ENCODE data around the gene BACH2. TPM values are rescaled to one million over a fixed set of nuclear protein-coding genes. Genes with fewer than 3 reads are reported as not detected.

BACH2 gene
- total RNA-seq, 8 experiments from 2014 or later: 0.25 to 34.3 (median 19.4) TPM

DNA sequence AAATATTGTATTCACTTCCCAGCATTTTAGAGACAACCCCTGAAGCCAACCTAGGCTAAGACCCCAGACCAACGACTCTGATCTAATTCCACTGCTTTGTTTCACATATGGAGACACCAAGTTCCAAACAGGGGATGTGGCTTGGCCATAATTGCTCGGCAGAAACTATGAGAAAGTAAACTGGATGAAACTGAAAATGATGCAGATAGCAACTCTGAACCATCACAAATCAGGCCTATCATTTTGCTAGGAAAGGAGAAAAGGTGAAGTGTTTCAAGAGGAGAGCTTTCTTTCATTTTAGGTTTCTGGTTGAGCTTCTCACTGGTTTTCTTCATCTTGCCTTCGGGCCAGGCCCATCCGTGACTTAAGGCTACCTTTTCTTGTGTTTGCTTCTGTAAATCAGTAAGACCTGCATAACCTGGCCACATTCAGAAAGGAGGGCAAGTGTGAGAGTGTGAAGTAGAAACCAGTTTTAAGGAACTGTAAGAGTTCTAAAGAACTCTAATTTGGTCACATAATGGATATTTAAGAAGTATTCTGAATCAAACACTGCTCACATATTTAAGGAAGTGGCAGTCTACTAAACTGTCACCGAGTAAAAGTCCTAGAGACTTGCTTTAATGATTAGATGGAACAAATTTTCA is 105.8 kb downstream of the BACH2 start:
- Histone ChIP-seq H3K4me3 (no peak overlapping the region), H3K4me1 (replicated peaks in 1 of 2) (peaks cover 17 to 34% of the 10 kb centered on the region in 2 donors), H3K27ac (no peak overlapping the region)
- ATAC-seq (replicated peaks in 6 of 8): no peak
- 0 to 94% (median 73%) methylated on average over 1 to 5 of the region's 5 CpGs; no CpG with 5 or more reads in 1 of the 10 experiments for WGBS, 10 experiments
- in situ Hi-C loops (cut with MboI; ENCODE audit: low pct_unique_long_range_greater_than_20kb in 2 of 9, low sequenced_read_pairs in 9 of 9, unreplicated experiment in 9 of 9): loop anchor here in 1 of 9 experiments (25.0 kb wide), 1 partner anchor 229 kb away; no protein-coding TSS in a partner anchor

DNA sequence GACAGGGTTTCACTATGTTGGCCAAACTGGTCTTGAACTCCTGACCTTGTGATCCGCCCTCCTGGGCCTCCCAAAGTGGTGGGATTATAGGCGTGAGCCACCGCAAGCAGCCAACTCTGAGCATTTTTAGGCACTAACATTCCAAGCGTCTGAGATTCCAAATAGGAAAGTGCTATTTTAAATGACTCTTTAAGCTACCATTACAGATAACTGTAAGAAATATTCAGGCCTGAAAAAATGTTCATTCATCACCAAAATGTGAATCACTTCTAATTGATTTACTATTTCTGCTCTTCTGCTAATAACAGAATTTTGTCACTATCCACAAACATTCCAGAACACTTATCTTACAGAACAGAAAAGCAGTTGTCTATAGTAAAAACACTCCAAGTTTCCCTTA is 106.5 kb downstream of the BACH2 start:
- Histone ChIP-seq H3K27ac (no peak overlapping the region), H3K4me3 (no peak overlapping the region), H3K4me1 (replicated peaks in 1 of 2) (peaks cover 10 to 27% of the 10 kb centered on the region in 2 donors)
- in situ Hi-C loops (cut with MboI; ENCODE audit: low pct_unique_long_range_greater_than_20kb in 2 of 9, low sequenced_read_pairs in 9 of 9, unreplicated experiment in 9 of 9): loop anchor here in 1 of 9 experiments (25.0 kb wide), 1 partner anchor 228 kb away; no protein-coding TSS in a partner anchor
- WGBS, 10 experiments: 20 to 100% (median 100%) methylated on average over 1 to 4 of the region's 4 CpGs; no CpG with 5 or more reads in 4 of the 10 experiments
- ATAC-seq (replicated peaks in 6 of 8): no peak

DNA sequence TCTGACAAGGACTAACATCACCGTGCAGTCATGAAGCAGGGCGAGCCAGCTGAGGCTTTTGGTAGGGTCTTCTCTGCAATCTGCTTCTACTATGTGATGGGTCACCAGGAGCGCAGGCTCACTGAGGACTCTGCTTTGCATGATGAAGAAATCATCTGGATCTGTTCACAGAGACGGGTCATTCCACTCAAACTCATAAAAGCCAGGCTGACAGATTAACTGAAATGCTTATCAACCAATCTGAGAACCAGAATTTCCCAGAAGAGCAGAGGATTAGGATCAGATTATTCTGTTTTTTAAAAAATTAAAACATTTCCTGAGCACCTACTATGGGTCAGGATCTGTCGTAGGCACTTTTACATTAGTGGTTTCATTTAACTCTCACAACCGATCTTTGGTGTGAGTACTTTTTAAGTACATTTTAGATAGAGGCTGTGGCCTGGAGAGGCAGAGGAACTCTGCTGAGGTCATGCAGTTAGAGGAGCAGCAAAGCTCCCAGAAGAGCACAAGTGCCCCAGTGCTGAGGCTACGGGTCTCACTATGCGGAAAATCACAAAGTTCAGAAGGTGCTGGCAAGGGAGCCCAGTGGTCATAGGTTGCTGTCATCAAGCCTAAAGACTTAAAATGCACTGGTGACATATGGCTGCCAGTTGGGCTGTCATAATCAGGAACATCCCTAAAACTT is 109.1 kb downstream of the BACH2 start:
- WGBS, 10 experiments: 60 to 100% (median 83%) methylated on average over 1 to 8 of the region's 8 CpGs
- Histone ChIP-seq H3K4me1 (replicated peaks in 1 of 2) (peaks cover 2 to 12% of the 10 kb centered on the region in 2 donors), H3K4me3 (no peak overlapping the region), H3K27ac (no peak overlapping the region)
- ATAC-seq (replicated peaks in 6 of 8): peak in 1 of 8 experiments; percentile 36
- in situ Hi-C loops (cut with MboI; ENCODE audit: low pct_unique_long_range_greater_than_20kb in 2 of 9, low sequenced_read_pairs in 9 of 9, unreplicated experiment in 9 of 9): loop anchor here in 1 of 9 experiments (25.0 kb wide), 1 partner anchor 225 kb away; no protein-coding TSS in a partner anchor

DNA sequence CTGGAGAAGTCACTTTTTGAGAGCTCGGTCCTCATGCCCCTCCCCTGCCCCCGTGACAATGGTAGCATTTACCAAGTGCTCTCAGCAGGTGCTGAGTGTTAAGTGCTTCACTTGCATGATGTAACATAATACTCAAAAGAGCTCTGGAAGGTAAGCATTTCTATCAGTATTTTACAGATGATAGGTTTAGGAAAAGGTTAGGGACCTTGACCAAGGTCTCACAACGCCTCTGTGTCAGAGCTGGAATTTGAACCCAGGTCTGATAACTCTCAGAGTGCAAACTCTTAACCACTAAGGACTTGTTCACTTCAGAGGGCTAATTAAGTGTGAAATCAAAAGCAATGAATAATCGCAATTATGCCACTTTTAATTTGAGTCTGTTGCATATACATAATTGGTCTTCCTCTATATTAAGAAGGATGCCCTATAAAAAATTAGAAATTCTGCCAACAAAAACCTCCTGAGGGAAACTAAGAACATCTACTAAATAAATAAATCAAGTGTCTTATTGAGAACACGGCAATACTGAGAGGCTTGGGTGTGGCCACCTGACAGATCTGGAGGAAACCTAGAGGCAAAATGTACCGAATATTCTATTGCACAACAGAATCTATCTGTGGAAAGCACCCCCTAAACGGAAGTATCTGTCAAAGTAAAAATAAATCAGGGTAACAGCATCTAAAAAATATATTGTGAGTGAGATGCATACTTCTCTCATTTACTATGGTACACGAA is 109.8 kb downstream of the BACH2 start:
- ATAC-seq (replicated peaks in 6 of 8): peak in 3 of 8 experiments; percentile 19 to 62 (median 39)
- Histone ChIP-seq H3K4me3 (no peak overlapping the region), H3K4me1 (replicated peaks in 1 of 2) (peaks cover 6 to 18% of the 10 kb centered on the region in 2 donors), H3K27ac (no peak overlapping the region)
- in situ Hi-C loops (cut with MboI; ENCODE audit: low pct_unique_long_range_greater_than_20kb in 2 of 9, low sequenced_read_pairs in 9 of 9, unreplicated experiment in 9 of 9): loop anchor here in 1 of 9 experiments (25.0 kb wide), 1 partner anchor 225 kb away; no protein-coding TSS in a partner anchor
- 20 to 89% (median 81%) methylated on average over 2 to 8 of the region's 8 CpGs for WGBS, 10 experiments

DNA sequence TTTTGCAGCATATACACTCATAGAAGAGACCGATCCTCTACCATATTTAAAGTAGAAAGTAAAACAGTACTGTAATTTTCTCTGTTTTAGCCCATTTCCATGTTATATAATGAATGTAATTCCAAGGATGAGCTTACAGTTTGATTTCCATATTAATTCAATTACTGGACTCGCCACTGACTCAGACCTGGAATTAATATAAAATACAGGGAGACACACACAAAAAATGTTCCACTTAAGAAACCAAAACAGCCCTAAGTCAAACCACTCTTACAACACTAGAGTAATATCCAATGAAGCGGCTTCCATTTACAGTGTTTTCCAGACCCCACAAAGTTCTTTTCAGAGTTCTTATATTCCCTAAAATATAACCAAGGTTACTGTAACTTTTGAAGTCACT is 110.6 kb downstream of the BACH2 start:
- ATAC-seq (replicated peaks in 6 of 8): no peak
- Histone ChIP-seq H3K27ac (no peak overlapping the region), H3K4me3 (no peak overlapping the region), H3K4me1 (replicated peaks in 1 of 2) (peaks cover 6 to 19% of the 10 kb centered on the region in 2 donors)
- in situ Hi-C loops (cut with MboI; ENCODE audit: low pct_unique_long_range_greater_than_20kb in 2 of 9, low sequenced_read_pairs in 9 of 9, unreplicated experiment in 9 of 9): loop anchor here in 1 of 9 experiments (25.0 kb wide), 1 partner anchor 224 kb away; no protein-coding TSS in a partner anchor
- 72 to 100% (median 92%) methylated on average over 2 to 3 of the region's 3 CpGs for WGBS, 10 experiments

DNA sequence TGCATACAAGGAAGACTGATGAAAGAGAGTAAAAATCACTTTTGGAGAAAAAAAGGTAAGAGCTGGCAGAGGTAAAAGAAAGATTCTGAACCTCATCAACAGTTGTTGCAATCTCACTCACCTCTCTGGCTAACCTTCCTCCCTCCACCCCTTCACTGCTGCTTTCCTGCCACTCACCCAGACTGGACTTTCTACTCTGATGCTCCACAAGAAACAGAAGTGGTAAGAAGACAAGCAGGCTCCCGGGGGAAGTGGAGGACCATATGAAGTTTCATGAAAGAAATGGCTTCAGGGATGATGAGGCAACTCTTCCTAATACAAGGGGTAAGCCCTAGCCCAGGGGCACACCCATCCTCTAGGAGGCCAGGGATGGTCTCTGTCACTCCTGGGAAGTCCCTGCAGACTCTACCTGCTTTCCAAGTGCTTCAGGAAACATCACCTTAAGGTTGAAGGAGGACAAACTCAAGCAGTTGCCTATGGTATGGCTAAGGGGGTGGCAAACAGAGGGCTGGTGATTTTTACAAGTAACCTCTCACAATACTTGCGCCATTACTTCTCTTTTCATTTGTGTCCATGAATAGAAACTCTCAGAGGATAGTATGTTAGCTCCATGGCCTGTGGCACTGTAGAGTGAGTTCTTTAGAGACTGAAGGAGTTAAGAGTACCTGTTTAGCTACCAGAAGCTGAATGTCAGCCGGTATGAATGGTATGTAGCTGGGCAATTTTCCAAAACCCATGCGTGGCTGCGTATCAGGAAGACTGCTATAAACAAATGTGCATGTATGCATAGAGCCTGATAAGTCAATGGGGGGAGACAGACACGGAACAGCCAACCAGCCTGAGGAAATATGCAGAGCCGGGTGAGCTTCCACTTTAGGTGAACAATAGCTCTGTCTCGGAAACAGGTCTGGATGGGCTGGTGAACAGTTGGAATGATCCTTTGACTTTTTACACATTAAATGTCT is 112.0 kb downstream of the BACH2 start:
- Histone ChIP-seq H3K4me3 (no peak overlapping the region), H3K4me1 (replicated peaks in 1 of 2) (peaks cover 6 to 19% of the 10 kb centered on the region in 2 donors), H3K27ac (no peak overlapping the region)
- 0 to 100% (median 68%) methylated on average over 1 to 6 of the region's 8 CpGs for WGBS, 10 experiments
- in situ Hi-C loops (cut with MboI; ENCODE audit: low pct_unique_long_range_greater_than_20kb in 2 of 9, low sequenced_read_pairs in 9 of 9, unreplicated experiment in 9 of 9): loop anchor here in 1 of 9 experiments (25.0 kb wide), 1 partner anchor 222 kb away; no protein-coding TSS in a partner anchor
- ATAC-seq (replicated peaks in 6 of 8): peak in 4 of 8 experiments; percentile 42 to 85 (median 52)

DNA sequence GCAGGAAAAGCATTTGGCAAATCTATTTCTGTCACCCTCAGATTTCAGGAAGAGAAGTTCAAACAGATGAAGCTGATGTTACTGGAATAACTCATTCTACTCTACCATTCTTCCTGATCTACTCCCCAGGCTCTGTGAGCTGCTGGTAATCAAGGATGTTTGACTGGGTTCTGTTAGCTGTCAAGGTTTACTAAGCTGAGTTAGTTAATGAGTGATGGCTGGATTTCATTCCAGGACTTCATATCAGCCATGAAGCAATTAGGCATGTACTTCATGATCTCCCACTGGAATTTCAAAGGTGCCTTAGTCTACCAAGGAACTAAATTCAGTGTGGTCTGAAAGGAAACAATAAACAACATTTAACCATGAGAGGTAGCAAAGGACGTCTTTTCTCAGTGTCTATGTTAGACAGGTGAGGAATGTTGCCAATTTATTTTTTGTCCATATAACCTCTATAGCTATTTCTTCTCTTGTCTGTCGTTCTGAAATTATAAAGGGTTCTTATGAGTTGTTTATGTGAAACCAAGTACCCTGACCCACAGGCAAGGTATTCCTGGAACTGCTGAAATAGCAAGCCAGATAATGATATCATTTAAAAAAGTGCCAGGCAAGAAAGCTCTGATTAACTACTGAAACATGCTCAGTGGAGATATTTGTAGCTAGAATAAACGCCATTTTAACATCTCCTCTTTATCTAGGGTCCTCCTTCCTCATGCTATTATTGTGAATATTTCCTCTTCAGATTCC is 112.9 kb downstream of the BACH2 start:
- Histone ChIP-seq H3K4me3 (no peak overlapping the region), H3K4me1 (replicated peaks in 1 of 2) (peaks cover 6 to 19% of the 10 kb centered on the region in 2 donors), H3K27ac (no peak overlapping the region)
- WGBS, 10 experiments: 42 to 90% (median 72%) methylated on average over 1 to 3 of the region's 3 CpGs
- ATAC-seq (replicated peaks in 6 of 8): no peak
- in situ Hi-C loops (cut with MboI; ENCODE audit: low pct_unique_long_range_greater_than_20kb in 2 of 9, low sequenced_read_pairs in 9 of 9, unreplicated experiment in 9 of 9): loop anchor here in 1 of 9 experiments (25.0 kb wide), 1 partner anchor 221 kb away; no protein-coding TSS in a partner anchor

DNA sequence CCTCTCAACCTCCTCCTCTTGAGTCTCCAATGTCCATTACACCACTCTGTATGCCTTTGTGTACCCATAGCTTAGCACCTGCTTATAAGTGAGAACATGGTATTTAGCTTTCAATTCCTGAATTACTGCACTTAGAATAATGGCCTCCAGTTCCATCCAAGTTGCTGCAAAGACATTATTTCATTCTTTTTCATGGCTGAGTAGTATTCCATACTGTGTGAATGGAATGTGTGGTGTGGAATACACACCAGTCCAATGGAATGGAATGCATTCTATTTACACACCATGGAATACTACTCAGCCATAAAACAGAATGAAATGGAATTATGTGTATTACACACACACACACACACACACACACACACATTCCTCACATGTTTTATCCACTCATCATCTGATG is 116.1 kb downstream of the BACH2 start:
- in situ Hi-C loops (cut with MboI; ENCODE audit: low pct_unique_long_range_greater_than_20kb in 2 of 9, low sequenced_read_pairs in 9 of 9, unreplicated experiment in 9 of 9): loop anchor here in 1 of 9 experiments (25.0 kb wide), 1 partner anchor 218 kb away; no protein-coding TSS in a partner anchor
- Histone ChIP-seq H3K4me1 (replicated peaks in 1 of 2) (peaks cover 6 to 19% of the 10 kb centered on the region in 2 donors), H3K4me3 (no peak overlapping the region), H3K27ac (no peak overlapping the region)
- no peak for ATAC-seq (replicated peaks in 6 of 8)

DNA sequence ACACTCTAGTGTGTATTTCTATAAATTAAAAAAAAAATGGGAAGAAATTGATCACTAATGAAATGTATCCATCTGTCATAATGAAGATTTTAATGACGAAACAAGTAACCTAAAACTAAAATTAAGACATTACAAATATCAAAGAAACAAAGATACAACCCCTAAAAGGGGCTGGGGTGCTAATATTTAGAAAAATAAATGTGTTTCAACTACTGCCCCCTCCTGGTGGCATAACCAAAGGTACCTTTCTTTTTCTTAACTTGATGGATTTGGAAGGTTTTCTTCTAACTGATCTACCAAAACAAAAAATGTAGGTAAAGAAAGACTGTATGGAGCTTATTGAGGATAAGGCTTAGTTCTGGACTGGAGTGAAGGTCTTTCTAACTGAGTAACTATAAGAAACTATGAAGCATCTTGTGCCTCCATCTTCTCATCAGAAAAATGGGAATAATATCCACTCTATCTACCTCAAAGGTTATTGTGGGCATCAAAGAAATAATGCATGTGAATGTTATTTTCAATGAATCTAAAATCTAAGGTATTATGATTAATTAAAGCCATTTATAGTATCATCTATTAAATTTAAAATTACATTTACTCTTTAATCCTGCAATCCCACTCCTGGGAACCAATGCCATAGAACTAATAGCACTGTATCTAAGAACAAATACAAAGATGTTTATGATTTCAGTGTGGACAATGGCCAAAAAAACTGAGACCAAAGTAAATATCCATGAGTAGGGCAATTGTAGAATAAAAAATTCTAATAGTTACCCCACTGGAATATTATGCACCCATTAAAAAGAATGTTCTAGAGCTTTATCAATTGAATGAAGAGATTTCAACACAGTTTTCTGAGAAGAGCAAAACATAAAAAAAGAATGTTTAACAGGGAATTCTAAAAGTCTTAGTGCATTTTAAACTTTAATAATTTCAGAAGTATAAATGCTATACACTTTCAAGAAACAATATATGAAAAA is 117.2 kb downstream of the BACH2 start:
- H3K27ac ChIP-seq: no peak overlapping the region
- peaks cover 6 to 16% of the 10 kb centered on the region in 2 donors for H3K4me1 ChIP-seq (replicated peaks in 1 of 2)
- in situ Hi-C loops (cut with MboI; ENCODE audit: low pct_unique_long_range_greater_than_20kb in 2 of 9, low sequenced_read_pairs in 9 of 9, unreplicated experiment in 9 of 9): loop anchor here in 1 of 9 experiments (25.0 kb wide), 1 partner anchor 217 kb away; no protein-coding TSS in a partner anchor
- no peak overlapping the region for H3K4me3 ChIP-seq
- WGBS, 10 experiments: 45 to 100% (median 94%) methylated on average over 1 of the region's 1 CpG; no CpG with 5 or more reads in 3 of the 10 experiments
- ATAC-seq (replicated peaks in 6 of 8): no peak

DNA sequence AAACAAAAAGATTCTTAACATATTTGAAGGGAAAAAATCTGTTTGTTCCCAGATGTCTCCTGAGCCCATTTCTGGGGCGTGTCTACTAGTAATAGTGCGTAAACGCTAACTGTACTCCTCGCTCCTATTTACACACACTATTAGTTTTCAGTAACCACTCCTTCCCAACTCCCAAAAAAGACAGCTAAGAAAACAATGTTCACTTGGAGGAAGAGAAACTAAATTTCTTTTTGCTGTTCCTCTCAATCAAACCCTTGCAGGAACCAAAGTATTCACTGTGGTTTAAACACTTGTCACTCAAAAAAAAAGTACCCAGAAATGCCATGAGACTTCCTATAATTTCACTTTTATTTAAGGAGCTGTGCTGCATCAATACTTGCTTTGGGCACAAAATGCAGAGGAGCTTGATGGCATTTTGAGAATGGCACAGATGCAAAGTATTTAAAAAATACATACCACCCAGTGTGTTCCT is 118.2 kb downstream of the BACH2 start:
- 9 to 100% (median 83%) methylated on average over 1 to 4 of the region's 4 CpGs; no CpG with 5 or more reads in 1 of the 10 experiments for WGBS, 10 experiments
- no peak overlapping the region for H3K27ac ChIP-seq
- in situ Hi-C loops (cut with MboI; ENCODE audit: low pct_unique_long_range_greater_than_20kb in 2 of 9, low sequenced_read_pairs in 9 of 9, unreplicated experiment in 9 of 9): loop anchor here in 1 of 9 experiments (25.0 kb wide), 1 partner anchor 216 kb away; no protein-coding TSS in a partner anchor
- ATAC-seq (replicated peaks in 6 of 8): peak in 3 of 8 experiments; percentile 44 to 65 (median 50)
- peaks cover 6 to 16% of the 10 kb centered on the region in 2 donors for H3K4me1 ChIP-seq (replicated peaks in 1 of 2)
- no peak overlapping the region for H3K4me3 ChIP-seq

Data from motor neuron (in vitro differentiated cells).